ENCODE results near the gene S100B. TPM values are rescaled to one million over a fixed set of nuclear protein-coding genes. Genes with fewer than 3 reads are reported as not detected.
A peak's percentile ranks its signal among the peaks of the same experiment; 100 is the strongest.

The S100B gene
- total RNA-seq, 5 donors from 2014 or later (not counting 1 experiment from before 2014, with no cell fraction given), result 0.49 to 11.4 (median 8.9) TPM

GRCh38 chr21:46625759-46626158 is 20.9 kb upstream of the S100B start:
- Mint-ChIP-seq H3K4me1 (peaks cover 55 to 72% (median 62%) of the 10 kb centered on the region in 3 donors), H3K27ac (peak overlapping the region; percentile 63 to 96), H3K36me3 (peaks cover 5% of the 10 kb centered on the region), H3K4me3 (peak overlapping the region in 1 of 3 donors; percentile 63), H3K9me3 (peaks cover 0 to 8% (median 0%) of the 10 kb centered on the region in 3 donors), H3K27me3 (no peaks in the 10 kb centered on the region)
- no peaks in the 10 kb centered on the region for H3K9me3 ChIP-seq
- no peaks in the 10 kb centered on the region for H3K27me3 ChIP-seq (replicated peaks in 1 of 2; ENCODE audit: control insufficient read depth in 2 of 2, extremely low read depth in 1 of 2, insufficient read depth in 2 of 2, low read length in 1 of 2)
- H3K4me3 ChIP-seq (ENCODE audit: control insufficient read depth in 1 of 2, extremely low read depth in 1 of 2, low read length in 1 of 2), result no peak overlapping the region
- WGBS (ENCODE audit: insufficient coverage), result no CpG with 5 or more reads among the region's 1 CpG
- H3K36me3 ChIP-seq (ENCODE audit: control insufficient read depth in 2 of 2, extremely low read depth in 1 of 2, insufficient read depth in 1 of 2, low read length in 1 of 2), result no peaks in the 10 kb centered on the region
- ChIA-PET CTCF (no interaction called here), POLR2A (no interaction called here)
- no peak for DNase-seq
- H3K4me1 ChIP-seq (ENCODE audit: control insufficient read depth in 1 of 2, extremely low read depth in 1 of 2, insufficient read depth in 2 of 2, low read length in 2 of 2), result peaks cover 43 to 77% of the 10 kb centered on the region in 2 experiments
- no peak for ATAC-seq (replicated peaks in 1 of 4)
- peak overlapping the region; percentile 58 for H3K27ac ChIP-seq (ENCODE audit: low read length)

GRCh38 chr21:46624050-46624449 is 19.2 kb upstream of the S100B start:
- CTCF ChIA-PET, result no interaction called here
- DNase-seq (no peak), ATAC-seq (replicated peaks in 1 of 4) (no peak)
- Mint-ChIP-seq H3K27ac (peak overlapping the region in 1 of 2 donors; percentile 96), H3K36me3 (peaks cover 5% of the 10 kb centered on the region), H3K4me3 (peak overlapping the region in 1 of 3 donors; percentile 19), H3K27me3 (no peaks in the 10 kb centered on the region), H3K9me3 (peaks cover 0 to 8% (median 7%) of the 10 kb centered on the region in 3 donors), H3K4me1 (peaks cover 64 to 79% (median 69%) of the 10 kb centered on the region in 3 donors)
- POLR2A ChIA-PET, result no interaction called here
- Histone ChIP-seq H3K27ac (ENCODE audit: low read length) (no peak overlapping the region), H3K36me3 (ENCODE audit: control insufficient read depth in 2 of 2, extremely low read depth in 1 of 2, insufficient read depth in 1 of 2, low read length in 1 of 2) (no peaks in the 10 kb centered on the region), H3K4me3 (ENCODE audit: control insufficient read depth in 1 of 2, extremely low read depth in 1 of 2, low read length in 1 of 2) (no peak overlapping the region), H3K27me3 (replicated peaks in 1 of 2; ENCODE audit: control insufficient read depth in 2 of 2, extremely low read depth in 1 of 2, insufficient read depth in 2 of 2, low read length in 1 of 2) (no peaks in the 10 kb centered on the region), H3K9me3 (no peaks in the 10 kb centered on the region), H3K4me1 (ENCODE audit: control insufficient read depth in 1 of 2, extremely low read depth in 1 of 2, insufficient read depth in 2 of 2, low read length in 2 of 2) (peaks cover 42 to 85% of the 10 kb centered on the region in 2 experiments)
- 93% methylated on average over 16 of the region's 16 CpGs for WGBS (ENCODE audit: insufficient coverage)

- H3K4me1 Mint-ChIP-seq, result peaks cover 57 to 63% (median 57%) of the 10 kb centered on the region in 3 donors
- peak; percentile 76 to 87 (median 80) for ATAC-seq (replicated peaks in 1 of 4)
- peak in 33 of 35 experiments; percentile 30 to 82 (median 60) for DNase-seq
- H3K4me3 Mint-ChIP-seq, result peak overlapping the region in 2 of 3 donors; percentile 15 to 70
- ChIA-PET CTCF (no interaction called here), POLR2A (interaction anchor here in 1 of 2 donors (0.6 to 1.0 kb wide), 3 partner anchors 14 to 63 kb away, joined by 3 to 4 read pairs (median 4); no protein-coding TSS in a partner anchor)
- peak overlapping the region; percentile 94 to 98 for H3K27ac Mint-ChIP-seq
- Histone ChIP-seq H3K27me3 (replicated peaks in 1 of 2; ENCODE audit: control insufficient read depth in 2 of 2, extremely low read depth in 1 of 2, insufficient read depth in 2 of 2, low read length in 1 of 2) (no peaks in the 10 kb centered on the region), H3K4me3 (ENCODE audit: control insufficient read depth in 1 of 2, extremely low read depth in 1 of 2, low read length in 1 of 2) (no peak overlapping the region), H3K36me3 (ENCODE audit: control insufficient read depth in 2 of 2, extremely low read depth in 1 of 2, insufficient read depth in 1 of 2, low read length in 1 of 2) (no peaks in the 10 kb centered on the region), H3K9me3 (no peaks in the 10 kb centered on the region), H3K4me1 (ENCODE audit: control insufficient read depth in 1 of 2, extremely low read depth in 1 of 2, insufficient read depth in 2 of 2, low read length in 2 of 2) (peaks cover 38 to 68% of the 10 kb centered on the region in 2 experiments), H3K27ac (ENCODE audit: low read length) (peak overlapping the region; percentile 91)
- H3K9me3 Mint-ChIP-seq, result peaks cover 0 to 8% (median 7%) of the 10 kb centered on the region in 3 donors
- WGBS (ENCODE audit: insufficient coverage), result 4% methylated on average over 3 of the region's 4 CpGs
- peaks cover 5% of the 10 kb centered on the region for H3K36me3 Mint-ChIP-seq
- H3K27me3 Mint-ChIP-seq, result no peaks in the 10 kb centered on the region
Observed at GRCh38 chr21:46622226-46622625, 17.3 kb upstream of the S100B start.

- Mint-ChIP-seq H3K4me1 (peaks cover 51 to 62% (median 56%) of the 10 kb centered on the region in 3 donors), H3K27me3 (no peaks in the 10 kb centered on the region), H3K27ac (peak overlapping the region; percentile 94 to 98), H3K9me3 (peaks cover 0 to 7% (median 6%) of the 10 kb centered on the region in 3 donors), H3K4me3 (peak overlapping the region in 2 of 3 donors; percentile 6 to 70), H3K36me3 (peaks cover 5% of the 10 kb centered on the region)
- WGBS (ENCODE audit: insufficient coverage), result 96% methylated on average over 4 of the region's 9 CpGs
- peak overlapping the region in 1 of 2 donors; percentile 25 for H3K4me3 ChIP-seq (ENCODE audit: control insufficient read depth in 1 of 2, extremely low read depth in 1 of 2, low read length in 1 of 2)
- H3K9me3 ChIP-seq, result no peaks in the 10 kb centered on the region
- ChIA-PET POLR2A (interaction anchor here in 1 of 2 donors (0.6 to 1.0 kb wide), 4 partner anchors 15 to 150 kb away, joined by 3 to 4 read pairs (median 4); no protein-coding TSS in a partner anchor), CTCF (interaction anchor here in 1 of 2 donors (1.4 to 1.8 kb wide), 2 partner anchors 13 to 18 kb away, joined by 3 to 7 read pairs; no protein-coding TSS in a partner anchor)
- peak overlapping the region; percentile 91 for H3K27ac ChIP-seq (ENCODE audit: low read length)
- H3K4me1 ChIP-seq (ENCODE audit: control insufficient read depth in 1 of 2, extremely low read depth in 1 of 2, insufficient read depth in 2 of 2, low read length in 2 of 2), result peaks cover 36 to 62% of the 10 kb centered on the region in 2 experiments
- no peaks in the 10 kb centered on the region for H3K27me3 ChIP-seq (replicated peaks in 1 of 2; ENCODE audit: control insufficient read depth in 2 of 2, extremely low read depth in 1 of 2, insufficient read depth in 2 of 2, low read length in 1 of 2)
- DNase-seq (peak in 6 of 35 experiments; percentile 12 to 58 (median 25)), ATAC-seq (replicated peaks in 1 of 4) (peak; percentile 40 to 66 (median 50))
- no peaks in the 10 kb centered on the region for H3K36me3 ChIP-seq (ENCODE audit: control insufficient read depth in 2 of 2, extremely low read depth in 1 of 2, insufficient read depth in 1 of 2, low read length in 1 of 2)
Observed at GRCh38 chr21:46621457-46622182, 16.7 kb upstream of the S100B start.

GRCh38 chr21:46620846-46621245 is 16.0 kb upstream of the S100B start:
- H3K27ac Mint-ChIP-seq, result peak overlapping the region; percentile 94 to 98
- ChIA-PET CTCF (interaction anchor here in 1 of 2 donors (1.4 to 1.8 kb wide), 2 partner anchors 14 to 19 kb away, joined by 3 to 7 read pairs; no protein-coding TSS in a partner anchor), POLR2A (interaction anchor here in 1 of 2 donors (0.7 kb wide), 1 partner anchor 149 kb away, joined by 3 read pairs; no protein-coding TSS in a partner anchor)
- WGBS (ENCODE audit: insufficient coverage), result 87% methylated on average over 6 of the region's 7 CpGs
- no peak for ATAC-seq (replicated peaks in 1 of 4)
- DNase-seq, result no peak
- Histone ChIP-seq H3K36me3 (ENCODE audit: control insufficient read depth in 2 of 2, extremely low read depth in 1 of 2, insufficient read depth in 1 of 2, low read length in 1 of 2) (no peaks in the 10 kb centered on the region), H3K4me3 (ENCODE audit: control insufficient read depth in 1 of 2, extremely low read depth in 1 of 2, low read length in 1 of 2) (no peak overlapping the region), H3K27me3 (replicated peaks in 1 of 2; ENCODE audit: control insufficient read depth in 2 of 2, extremely low read depth in 1 of 2, insufficient read depth in 2 of 2, low read length in 1 of 2) (no peaks in the 10 kb centered on the region), H3K9me3 (no peaks in the 10 kb centered on the region), H3K27ac (ENCODE audit: low read length) (peak overlapping the region; percentile 91), H3K4me1 (ENCODE audit: control insufficient read depth in 1 of 2, extremely low read depth in 1 of 2, insufficient read depth in 2 of 2, low read length in 2 of 2) (peaks cover 35 to 54% of the 10 kb centered on the region in 2 experiments)
- peak overlapping the region in 1 of 3 donors; percentile 70 for H3K4me3 Mint-ChIP-seq
- H3K27me3 Mint-ChIP-seq, result no peaks in the 10 kb centered on the region
- H3K36me3 Mint-ChIP-seq, result no peaks in the 10 kb centered on the region
- H3K4me1 Mint-ChIP-seq, result peaks cover 48 to 60% (median 57%) of the 10 kb centered on the region in 3 donors
- peaks cover 0 to 7% (median 0%) of the 10 kb centered on the region in 3 donors for H3K9me3 Mint-ChIP-seq

GRCh38 chr21:46619846-46620245 is 15.0 kb upstream of the S100B start:
- no CpG with 5 or more reads among the region's 2 CpGs for WGBS (ENCODE audit: insufficient coverage)
- peak overlapping the region in 1 of 2 donors; percentile 94 for H3K27ac Mint-ChIP-seq
- peak overlapping the region in 1 of 3 donors; percentile 70 for H3K4me3 Mint-ChIP-seq
- H3K36me3 ChIP-seq (ENCODE audit: control insufficient read depth in 2 of 2, extremely low read depth in 1 of 2, insufficient read depth in 1 of 2, low read length in 1 of 2), result no peaks in the 10 kb centered on the region
- ChIA-PET POLR2A (no interaction called here), CTCF (interaction anchor here in 1 of 2 donors (1.4 to 1.8 kb wide), 2 partner anchors 15 to 20 kb away, joined by 3 to 7 read pairs; no protein-coding TSS in a partner anchor)
- H3K27me3 ChIP-seq (replicated peaks in 1 of 2; ENCODE audit: control insufficient read depth in 2 of 2, extremely low read depth in 1 of 2, insufficient read depth in 2 of 2, low read length in 1 of 2), result no peaks in the 10 kb centered on the region
- peaks cover 46 to 58% (median 54%) of the 10 kb centered on the region in 3 donors for H3K4me1 Mint-ChIP-seq
- no peak for DNase-seq
- H3K36me3 Mint-ChIP-seq, result no peaks in the 10 kb centered on the region
- peaks cover 35 to 46% of the 10 kb centered on the region in 2 experiments for H3K4me1 ChIP-seq (ENCODE audit: control insufficient read depth in 1 of 2, extremely low read depth in 1 of 2, insufficient read depth in 2 of 2, low read length in 2 of 2)
- H3K9me3 Mint-ChIP-seq, result peaks cover 0 to 7% (median 0%) of the 10 kb centered on the region in 3 donors
- no peaks in the 10 kb centered on the region for H3K27me3 Mint-ChIP-seq
- H3K27ac ChIP-seq (ENCODE audit: low read length), result no peak overlapping the region
- no peaks in the 10 kb centered on the region for H3K9me3 ChIP-seq
- H3K4me3 ChIP-seq (ENCODE audit: control insufficient read depth in 1 of 2, extremely low read depth in 1 of 2, low read length in 1 of 2), result no peak overlapping the region
- no peak for ATAC-seq (replicated peaks in 1 of 4)
